MM.1S (cell line): Measurements from ENCODE around the gene ZNF764.

ENCODE experiments used
- EZH2 ChIP-seq: fragments of 300-600 bp; sonication (generic); optimal IDR thresholded peaks from 2 replicates; pipeline ENCODE3; 2017; ENCODE audit warnings: low read depth, mild to moderate bottlenecking, antibody characterized with exemption, low read length, mixed read lengths
- EZH2phosphoT487 ChIP-seq: fragments of 300-600 bp; sonication (generic); IDR thresholded peaks from 2 replicates; pipeline ENCODE4 v1.6.1; 2018; ENCODE audit warnings: antibody characterized with exemption, low read length
- TF ChIP-seq, protein P1 (sequence below): fragments of 300-600 bp; sonication (generic); IDR thresholded peaks from 2 replicates; pipeline ENCODE4 v1.5.1; 2016; ENCODE audit warnings: antibody characterized with exemption, low read length, mixed read lengths

- TF ChIP-seq, protein P1, sequence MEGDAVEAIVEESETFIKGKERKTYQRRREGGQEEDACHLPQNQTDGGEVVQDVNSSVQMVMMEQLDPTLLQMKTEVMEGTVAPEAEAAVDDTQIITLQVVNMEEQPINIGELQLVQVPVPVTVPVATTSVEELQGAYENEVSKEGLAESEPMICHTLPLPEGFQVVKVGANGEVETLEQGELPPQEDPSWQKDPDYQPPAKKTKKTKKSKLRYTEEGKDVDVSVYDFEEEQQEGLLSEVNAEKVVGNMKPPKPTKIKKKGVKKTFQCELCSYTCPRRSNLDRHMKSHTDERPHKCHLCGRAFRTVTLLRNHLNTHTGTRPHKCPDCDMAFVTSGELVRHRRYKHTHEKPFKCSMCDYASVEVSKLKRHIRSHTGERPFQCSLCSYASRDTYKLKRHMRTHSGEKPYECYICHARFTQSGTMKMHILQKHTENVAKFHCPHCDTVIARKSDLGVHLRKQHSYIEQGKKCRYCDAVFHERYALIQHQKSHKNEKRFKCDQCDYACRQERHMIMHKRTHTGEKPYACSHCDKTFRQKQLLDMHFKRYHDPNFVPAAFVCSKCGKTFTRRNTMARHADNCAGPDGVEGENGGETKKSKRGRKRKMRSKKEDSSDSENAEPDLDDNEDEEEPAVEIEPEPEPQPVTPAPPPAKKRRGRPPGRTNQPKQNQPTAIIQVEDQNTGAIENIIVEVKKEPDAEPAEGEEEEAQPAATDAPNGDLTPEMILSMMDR, result no peak
- no peak for TF ChIP-seq EZH2phosphoT487
- TF ChIP-seq EZH2, result no peak
Observed at GRCh38 chr16:30553393-30553899, 4.7 kb downstream of the ZNF764 start.
